Astrocyte of the spinal cord (primary cell): ENCODE data around the gene GNG7.
"Not testable (repeated sequence)": the region's sequence is repeated elsewhere in the genome, so short reads cannot be mapped to it uniquely, and the experiment has no call there.

Experiments used
- DNase-seq: peaks from one replicate; pipeline ENCODE4 v3.0.0; 2011; ENCODE audit warnings: low read depth, low spot score
- H3K4me3 ChIP-seq: 2 replicates; pipeline ENCODE4 v1.5.1; 2011; ENCODE audit warnings: low read depth, mild to moderate bottlenecking, low read length, moderate library complexity
- CTCF ChIP-seq: IDR thresholded peaks from 2 replicates; pipeline ENCODE4 v1.5.1; 2012; ENCODE audit warnings: low read depth, mild to moderate bottlenecking, low read length, inconsistent platforms
- in situ Hi-C: cut with HindIII; loops from 2 replicates; pipeline ENCODE4 v1.10.0; 2017; ENCODE audit warnings: low sequenced_read_pairs

GNG7 gene

GRCh38 chr19:2661615-2662014, 40.9 kb downstream of the GNG7 start:
- in situ Hi-C loops: no loop called here
- DNase-seq: no peak
- H3K4me3 ChIP-seq: no peak overlapping the region
- no peak for TF ChIP-seq CTCF

- no peak for TF ChIP-seq CTCF
- no peak for DNase-seq
- H3K4me3 ChIP-seq: no peak overlapping the region
- in situ Hi-C loops: no loop called here
These were observed 42.5 kb downstream of the GNG7 start for GRCh38 chr19:2659856-2660432.

GRCh38 chr19:2656533-2656932, 46.0 kb downstream of the GNG7 start:
- no peak for DNase-seq
- H3K4me3 ChIP-seq: no peak overlapping the region
- no peak for TF ChIP-seq CTCF
- in situ Hi-C loops: no loop called here

DNA sequence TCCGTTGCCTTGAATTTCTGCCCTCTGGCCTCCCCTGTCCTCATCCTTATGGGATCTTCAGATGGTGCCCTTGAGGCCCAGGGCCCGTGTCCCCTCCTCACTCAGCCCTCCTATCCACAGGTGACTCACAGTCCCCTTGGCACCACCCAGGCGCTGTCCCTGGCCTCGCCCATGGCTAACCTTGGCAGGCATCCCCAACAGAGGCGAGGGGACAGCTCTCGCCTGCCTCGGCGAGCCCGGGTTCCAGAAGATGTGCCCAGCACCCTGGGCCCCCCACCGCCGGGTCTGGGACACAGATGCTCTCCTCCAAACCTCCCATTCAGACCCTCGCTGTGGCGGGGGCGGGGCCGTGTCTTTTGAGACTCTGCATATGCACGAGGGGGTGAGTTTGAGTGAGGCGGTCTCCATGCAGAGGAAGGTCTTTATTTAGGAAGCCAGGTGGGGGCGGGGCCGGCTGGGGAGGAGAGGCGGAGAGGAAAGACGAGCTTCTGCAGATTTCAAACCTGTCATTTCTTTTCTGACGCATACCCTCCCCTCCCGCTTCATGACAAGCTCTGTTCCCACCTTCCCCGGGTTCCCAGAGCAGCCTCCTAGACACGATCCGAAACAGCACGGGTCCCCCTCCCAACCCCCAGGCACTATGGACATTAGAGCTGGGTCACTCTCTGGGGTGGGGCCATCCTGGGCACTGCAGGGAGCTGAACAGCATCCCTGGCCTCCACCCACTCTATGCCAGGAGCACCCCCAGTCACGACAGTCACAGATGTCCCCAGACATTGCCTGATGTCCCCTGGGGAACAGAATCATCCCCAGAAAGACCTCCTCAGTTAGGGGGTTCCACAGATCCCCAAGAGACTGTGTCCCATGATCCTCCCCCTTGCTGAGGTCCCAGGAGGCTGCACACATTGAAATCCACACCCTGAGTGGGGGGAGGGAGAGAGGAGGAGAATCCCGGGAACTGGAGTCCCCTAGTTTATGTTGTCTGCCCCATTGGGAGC, 48.5 kb downstream of the GNG7 start:
- DNase-seq: no peak
- TF ChIP-seq CTCF: no peak
- in situ Hi-C loops: no loop called here
- H3K4me3 ChIP-seq: no peak overlapping the region

DNA sequence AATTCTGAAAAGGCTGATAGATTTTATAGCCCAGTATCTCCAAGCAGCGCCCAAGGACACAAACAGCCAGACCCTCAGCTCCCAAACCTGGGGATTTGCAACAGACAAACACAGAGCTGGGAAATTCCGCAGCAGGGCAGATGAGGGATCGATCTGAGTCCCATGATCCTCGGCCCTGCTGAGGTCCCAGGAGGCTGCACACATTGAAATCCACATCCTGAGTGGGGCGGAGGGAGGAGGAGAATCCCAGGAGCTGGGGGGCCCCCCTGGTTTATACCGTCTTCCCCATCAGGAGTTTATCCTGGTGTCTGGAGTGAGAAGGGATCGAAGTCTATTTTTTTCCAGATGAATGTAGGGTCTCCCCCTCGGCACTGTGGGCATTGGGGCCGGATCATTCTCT, 49.3 kb downstream of the GNG7 start:
- no peak overlapping the region for H3K4me3 ChIP-seq
- in situ Hi-C loops: no loop called here
- no peak for DNase-seq
- no peak for TF ChIP-seq CTCF

- in situ Hi-C loops: no loop called here
- H3K4me3 ChIP-seq: no peak overlapping the region
- no peak for TF ChIP-seq CTCF
- no peak for DNase-seq
These were observed 49.9 kb downstream of the GNG7 start for GRCh38 chr19:2652504-2653099.

DNA sequence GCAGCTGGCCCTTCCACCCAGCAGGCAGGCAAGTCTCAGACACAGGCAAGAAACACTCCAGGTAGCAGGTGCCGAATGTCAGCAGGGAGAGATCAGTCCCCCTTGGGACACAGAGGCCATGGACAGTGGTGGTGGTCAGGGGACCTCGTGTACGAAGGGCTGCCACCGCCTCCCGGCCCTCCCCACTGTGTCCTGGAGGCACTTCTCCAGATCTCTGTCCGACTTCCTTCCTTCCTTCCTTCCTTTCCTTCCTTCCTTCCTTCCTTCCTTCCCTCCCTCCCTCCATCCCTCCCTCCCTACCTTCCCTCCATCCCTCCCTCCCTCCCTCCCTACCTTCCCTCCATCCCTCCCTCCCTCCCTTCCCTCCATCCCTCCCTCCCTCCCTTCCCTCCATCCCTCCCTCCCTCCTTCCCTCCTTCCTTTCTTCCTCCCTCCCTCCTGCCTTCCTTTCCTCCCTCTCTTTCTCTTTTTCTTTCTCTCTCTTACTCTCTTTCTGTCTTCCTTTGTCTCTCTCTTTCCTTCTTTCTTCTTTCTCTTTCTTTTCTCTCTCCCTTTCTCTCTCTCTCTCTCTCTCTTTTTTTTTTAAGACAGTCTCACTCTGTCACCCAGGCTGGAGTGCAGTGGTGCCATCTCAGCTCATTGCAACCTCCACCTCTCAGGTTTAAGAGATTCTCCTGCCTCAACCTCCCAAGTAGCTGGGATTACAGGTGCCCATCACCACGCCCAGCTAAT, 51.3 kb downstream of the GNG7 start:
- in situ Hi-C loops, DNase-seq, H3K4me3 ChIP-seq: not testable (repeated sequence)
